Omental fat pad (tissue), 4 donors: Measurements from ENCODE around the gene COP1. TPM values are rescaled to one million over a fixed set of nuclear protein-coding genes. Genes with fewer than 3 reads are reported as not detected.

Source experiments
- ATAC-seq: fragments of 150-250 bp; one replicate; pipeline ENCODE4 v1.9.1; 2016; ENCODE audit warnings: mild to moderate bottlenecking, moderate library complexity; ENCODE audit not compliant: low FRiP score
- DNase-seq: peaks from one replicate; pipeline ENCODE4 v3.0.0-alpha.2; 2019; ENCODE audit warnings: low spot score
- total RNA-seq, 4 donors: library from RNA; depleted of rRNA; stranded (reverse); fragments of >200 nt; gene quantifications; one replicate each; pipeline ENCODE4 v1.1.0, GENCODE V29; 2016
- TF ChIP-seq, protein P1 (sequence below), 3 donors: fragments of 450-650 bp; IDR thresholded peaks; one replicate each; pipeline ENCODE4 v1.5.1; 2016 to 2017; ENCODE audit warnings: antibody characterized with exemption in 3 of 3, mild to moderate bottlenecking in 3 of 3, moderate library complexity in 2 of 3

COP1 gene
- total RNA-seq, 4 donors from 2014 or later: 43.6 to 83.7 (median 50.6) TPM

GRCh38 chr1:175978926-175979325 is 228.2 kb downstream of the COP1 start:
- TF ChIP-seq, protein P1, sequence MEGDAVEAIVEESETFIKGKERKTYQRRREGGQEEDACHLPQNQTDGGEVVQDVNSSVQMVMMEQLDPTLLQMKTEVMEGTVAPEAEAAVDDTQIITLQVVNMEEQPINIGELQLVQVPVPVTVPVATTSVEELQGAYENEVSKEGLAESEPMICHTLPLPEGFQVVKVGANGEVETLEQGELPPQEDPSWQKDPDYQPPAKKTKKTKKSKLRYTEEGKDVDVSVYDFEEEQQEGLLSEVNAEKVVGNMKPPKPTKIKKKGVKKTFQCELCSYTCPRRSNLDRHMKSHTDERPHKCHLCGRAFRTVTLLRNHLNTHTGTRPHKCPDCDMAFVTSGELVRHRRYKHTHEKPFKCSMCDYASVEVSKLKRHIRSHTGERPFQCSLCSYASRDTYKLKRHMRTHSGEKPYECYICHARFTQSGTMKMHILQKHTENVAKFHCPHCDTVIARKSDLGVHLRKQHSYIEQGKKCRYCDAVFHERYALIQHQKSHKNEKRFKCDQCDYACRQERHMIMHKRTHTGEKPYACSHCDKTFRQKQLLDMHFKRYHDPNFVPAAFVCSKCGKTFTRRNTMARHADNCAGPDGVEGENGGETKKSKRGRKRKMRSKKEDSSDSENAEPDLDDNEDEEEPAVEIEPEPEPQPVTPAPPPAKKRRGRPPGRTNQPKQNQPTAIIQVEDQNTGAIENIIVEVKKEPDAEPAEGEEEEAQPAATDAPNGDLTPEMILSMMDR (IDR thresholded peaks at IDR 0.05): no peak
- ATAC-seq (no peak), DNase-seq (no peak)

- DNase-seq (no peak), ATAC-seq (no peak)
- TF ChIP-seq, protein P1 (IDR thresholded peaks at IDR 0.05): no peak
Measured at GRCh38 chr1:175978476-175978875, 228.6 kb downstream of the COP1 start.

DNA sequence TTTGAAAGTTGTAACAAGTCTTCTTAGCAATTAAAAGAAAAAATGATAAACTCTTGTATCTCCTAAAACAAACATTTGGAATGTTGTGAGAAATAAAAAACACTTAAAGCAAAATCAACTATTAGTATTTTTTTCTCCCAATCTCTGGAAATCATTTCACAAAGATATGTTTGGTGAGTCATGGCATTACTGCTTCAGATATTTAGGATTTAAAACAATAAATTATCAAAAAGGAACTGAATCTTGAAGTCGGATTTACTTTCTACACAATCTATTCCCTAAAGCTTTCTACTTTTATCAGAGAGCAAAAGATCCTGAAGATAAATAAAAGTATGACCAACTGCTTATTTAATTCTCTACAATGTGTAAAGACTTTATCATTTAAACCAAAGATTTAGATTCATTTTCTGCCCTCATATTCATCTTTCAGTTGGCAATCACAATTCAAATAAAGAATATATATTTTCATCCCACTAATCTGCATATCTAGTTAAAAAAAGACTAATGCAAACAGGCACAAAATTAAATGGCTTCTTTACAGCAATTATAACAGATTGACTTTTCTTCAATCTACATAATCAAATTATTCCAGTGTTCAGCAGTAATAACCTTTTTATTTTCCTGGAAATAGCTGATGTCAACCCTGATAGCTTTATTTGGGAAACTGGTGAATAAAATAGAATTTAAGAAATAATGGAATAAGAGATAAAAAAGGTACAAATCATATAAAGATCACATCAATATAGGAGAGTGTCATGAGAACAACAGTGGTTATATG is 230.0 kb downstream of the COP1 start:
- ATAC-seq (no peak), DNase-seq (no peak)

DNA sequence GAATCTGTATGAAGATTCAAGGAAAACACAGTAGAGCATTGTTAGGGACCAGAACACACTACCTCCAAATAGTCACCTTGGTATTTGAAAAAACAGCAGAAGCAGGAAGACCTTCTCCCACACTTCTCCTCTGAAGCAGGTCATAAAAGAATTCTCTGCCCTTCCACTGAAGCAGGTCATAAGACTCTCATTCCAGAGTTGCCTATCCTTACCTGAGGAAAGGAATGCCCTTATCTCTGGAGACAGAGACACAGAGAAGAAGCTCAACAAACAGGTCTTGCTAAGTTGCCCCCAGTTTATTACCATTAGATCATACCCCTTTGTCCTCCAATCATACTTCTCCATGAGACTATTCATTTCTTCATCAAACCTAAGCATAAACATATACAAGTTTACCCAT is 237.9 kb downstream of the COP1 start:
- DNase-seq (no peak), ATAC-seq (no peak)
- TF ChIP-seq, protein P1 (IDR thresholded peaks at IDR 0.05): no peak

More for the DNA sequence above, 230.0 kb downstream of the COP1 start:
- TF ChIP-seq, protein P1 (IDR thresholded peaks at IDR 0.05): no peak

DNA sequence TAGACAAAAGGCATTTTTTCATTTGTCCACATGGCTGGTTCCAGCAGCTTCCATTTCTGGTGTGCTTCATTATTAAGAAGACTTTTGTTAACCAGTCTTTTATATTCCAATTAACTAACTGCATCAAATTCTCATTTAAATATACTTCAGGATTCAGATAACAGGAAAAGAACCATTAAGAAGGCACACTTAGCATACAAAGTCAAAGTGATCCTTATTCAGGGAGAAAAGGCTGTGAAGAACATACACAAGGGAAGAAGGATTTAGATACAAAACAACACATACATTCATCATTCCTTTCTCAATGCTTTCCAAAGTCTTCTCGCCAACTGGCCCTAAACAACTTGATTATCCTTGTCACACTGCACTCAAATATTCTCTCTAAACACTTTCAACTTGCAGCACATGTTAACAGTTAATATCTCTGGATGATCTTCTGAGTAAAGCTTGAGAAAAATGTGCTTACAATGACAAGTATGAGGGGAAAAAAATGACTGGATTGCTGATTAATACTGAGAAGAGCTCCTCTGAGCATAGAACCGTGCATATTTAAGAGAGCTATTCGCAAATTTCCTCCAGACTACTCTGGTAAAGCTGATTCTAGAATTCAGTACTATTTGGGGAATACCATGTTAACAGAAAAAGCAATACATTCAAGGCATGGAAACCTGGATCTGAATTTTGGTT is 238.5 kb downstream of the COP1 start:
- ATAC-seq (no peak), DNase-seq (no peak)
- TF ChIP-seq, protein P1 (IDR thresholded peaks at IDR 0.05): no peak

- ATAC-seq (no peak), DNase-seq (no peak)
- TF ChIP-seq, protein P1 (IDR thresholded peaks at IDR 0.05): no peak
Measured at GRCh38 chr1:175963740-175964139, 243.3 kb downstream of the COP1 start.
